Measurements from ENCODE around the gene CD6. TPM values are rescaled to one million over a fixed set of nuclear protein-coding genes. Genes with fewer than 3 reads are reported as not detected.

The CD6 gene
- total and polyA plus RNA-seq, 2 experiments from 2014 or later = 0.03 TPM; not detected in 1

DNA sequence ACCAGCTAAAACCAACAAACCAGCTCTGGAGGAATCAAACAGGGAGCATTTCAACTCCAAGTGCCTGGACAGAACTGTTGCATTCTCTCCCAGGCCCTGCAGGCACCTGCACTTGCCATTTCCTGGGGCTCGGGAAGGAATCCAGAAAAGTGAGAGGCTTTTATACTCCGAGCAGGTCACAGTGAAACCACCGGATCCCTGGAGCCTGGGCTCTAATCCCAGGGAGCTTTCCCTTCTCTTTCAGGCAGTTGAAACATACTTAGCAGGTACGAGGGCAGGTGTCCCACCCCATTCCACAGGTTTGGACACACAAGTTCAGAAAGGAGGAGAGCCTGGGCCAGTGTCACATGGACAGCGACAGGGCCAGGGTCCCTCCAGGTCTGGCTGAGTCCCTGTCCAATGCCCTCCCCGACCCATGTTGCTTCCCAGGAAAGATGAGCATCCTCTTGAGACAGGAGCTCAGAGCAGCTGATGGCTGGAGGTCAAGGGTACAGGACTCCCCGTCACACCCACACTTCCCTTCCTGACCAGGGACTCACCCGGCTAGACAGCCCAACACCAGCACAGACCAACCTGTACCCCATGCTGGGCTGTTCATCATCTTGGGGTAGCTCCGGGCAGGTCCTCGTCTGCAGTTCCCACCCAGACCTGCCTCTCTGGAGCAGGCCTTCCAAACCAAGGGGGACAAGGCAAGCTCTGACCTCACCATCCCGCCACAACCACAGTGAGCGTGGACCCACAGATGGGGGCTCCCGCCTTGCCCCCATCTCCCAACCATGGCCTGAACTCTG lies 80.9 kb downstream of the CD6 start:
- Histone ChIP-seq H4K20me1 (ENCODE audit: insufficient read depth, poor library complexity, severe bottlenecking) (no peaks in the 10 kb centered on the region), H3K9me2 (replicated peaks; ENCODE audit: insufficient read depth) (no peaks in the 10 kb centered on the region), H3K27ac (no peak overlapping the region), H3K36me3 (replicated peaks; ENCODE audit: insufficient read depth, low read depth) (no peaks in the 10 kb centered on the region), H3K4me1 (ENCODE audit: insufficient read depth) (no peaks in the 10 kb centered on the region), H3K9me3 (ENCODE audit: low read depth) (no peaks in the 10 kb centered on the region), H3K79me2 (no peaks in the 10 kb centered on the region), H3K4me2 (no peak overlapping the region), H3K4me3 (no peak overlapping the region), H3K27me3 (no peaks in the 10 kb centered on the region), H2AFZ (no peak overlapping the region)
- WGBS (ENCODE audit: low lambda C conversion rate, missing lambda C conversion rate) = 88% methylated on average over 13 of the region's 13 CpGs
- TF ChIP-seq, protein P1, sequence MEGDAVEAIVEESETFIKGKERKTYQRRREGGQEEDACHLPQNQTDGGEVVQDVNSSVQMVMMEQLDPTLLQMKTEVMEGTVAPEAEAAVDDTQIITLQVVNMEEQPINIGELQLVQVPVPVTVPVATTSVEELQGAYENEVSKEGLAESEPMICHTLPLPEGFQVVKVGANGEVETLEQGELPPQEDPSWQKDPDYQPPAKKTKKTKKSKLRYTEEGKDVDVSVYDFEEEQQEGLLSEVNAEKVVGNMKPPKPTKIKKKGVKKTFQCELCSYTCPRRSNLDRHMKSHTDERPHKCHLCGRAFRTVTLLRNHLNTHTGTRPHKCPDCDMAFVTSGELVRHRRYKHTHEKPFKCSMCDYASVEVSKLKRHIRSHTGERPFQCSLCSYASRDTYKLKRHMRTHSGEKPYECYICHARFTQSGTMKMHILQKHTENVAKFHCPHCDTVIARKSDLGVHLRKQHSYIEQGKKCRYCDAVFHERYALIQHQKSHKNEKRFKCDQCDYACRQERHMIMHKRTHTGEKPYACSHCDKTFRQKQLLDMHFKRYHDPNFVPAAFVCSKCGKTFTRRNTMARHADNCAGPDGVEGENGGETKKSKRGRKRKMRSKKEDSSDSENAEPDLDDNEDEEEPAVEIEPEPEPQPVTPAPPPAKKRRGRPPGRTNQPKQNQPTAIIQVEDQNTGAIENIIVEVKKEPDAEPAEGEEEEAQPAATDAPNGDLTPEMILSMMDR (IDR thresholded peaks at IDR 0.05; ENCODE audit: poor library complexity) = no peak
- no peak for TF ChIP-seq EZH2 (IDR thresholded peaks at IDR 0.05; ENCODE audit: borderline replicate concordance)
- no peak for TF ChIP-seq EZH2phosphoT487 (IDR thresholded peaks at IDR 0.05; ENCODE audit: low read depth, severe bottlenecking, unreplicated experiment)
- no peak for DNase-seq (ENCODE audit: low spot score)

DNA sequence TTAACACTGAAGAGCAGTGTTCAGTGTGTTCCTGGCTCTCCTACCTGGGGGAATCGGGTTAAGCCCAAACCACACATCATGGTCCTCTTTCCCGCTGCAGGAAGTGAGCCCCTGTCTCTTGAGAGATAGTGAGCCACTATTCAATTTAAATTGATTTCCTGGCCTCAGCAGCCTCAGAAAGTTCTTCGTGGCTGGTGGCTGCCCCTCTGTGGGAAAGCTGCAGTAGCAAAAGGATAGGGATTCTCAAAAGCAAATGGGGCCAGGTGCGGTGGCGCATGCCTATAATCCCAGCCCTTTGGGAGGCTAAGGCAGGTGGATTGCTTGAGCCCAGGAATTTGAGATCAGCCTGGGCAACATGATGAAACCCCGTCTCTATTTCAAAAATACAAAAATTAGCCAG lies 81.7 kb downstream of the CD6 start:
- 92% methylated on average over 6 of the region's 6 CpGs for WGBS (ENCODE audit: low lambda C conversion rate, missing lambda C conversion rate)
- TF ChIP-seq, protein P1 (IDR thresholded peaks at IDR 0.05; ENCODE audit: poor library complexity) = no peak
- no peak for TF ChIP-seq EZH2 (IDR thresholded peaks at IDR 0.05; ENCODE audit: borderline replicate concordance)
- no peak for TF ChIP-seq EZH2phosphoT487 (IDR thresholded peaks at IDR 0.05; ENCODE audit: low read depth, severe bottlenecking, unreplicated experiment)
- no peaks in the 10 kb centered on the region for H3K9me2 ChIP-seq (replicated peaks; ENCODE audit: insufficient read depth)
- H3K4me2 ChIP-seq = no peak overlapping the region
- H3K4me1 ChIP-seq (ENCODE audit: insufficient read depth) = no peaks in the 10 kb centered on the region
- no peak overlapping the region for H2AFZ ChIP-seq
- H3K4me3 ChIP-seq = no peak overlapping the region
- DNase-seq (ENCODE audit: low spot score) = no peak
- no peaks in the 10 kb centered on the region for H3K36me3 ChIP-seq (replicated peaks; ENCODE audit: insufficient read depth, low read depth)
- no peaks in the 10 kb centered on the region for H3K27me3 ChIP-seq
- H3K27ac ChIP-seq = no peak overlapping the region
- no peaks in the 10 kb centered on the region for H3K79me2 ChIP-seq
- H3K9me3 ChIP-seq (ENCODE audit: low read depth) = no peaks in the 10 kb centered on the region
- H4K20me1 ChIP-seq (ENCODE audit: insufficient read depth, poor library complexity, severe bottlenecking) = no peaks in the 10 kb centered on the region

DNA sequence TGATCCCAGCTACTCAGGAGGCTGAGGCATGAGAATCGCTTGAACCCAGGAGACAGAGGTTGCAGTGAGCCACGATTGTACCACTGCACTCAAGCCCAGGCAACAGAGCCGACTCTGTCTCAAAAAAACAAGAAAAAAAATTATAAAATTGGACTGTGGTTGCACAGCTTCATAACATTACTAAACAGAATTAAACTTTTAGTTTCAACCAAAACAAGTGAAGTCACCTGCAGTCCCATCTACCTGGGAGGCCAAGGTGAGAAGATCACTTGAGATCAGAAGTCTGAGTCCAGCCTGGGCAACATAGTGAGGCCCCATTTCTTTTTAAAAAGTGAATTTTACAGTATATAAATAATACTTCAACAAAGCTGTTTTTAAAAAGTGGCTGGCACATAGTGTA lies 83.0 kb downstream of the CD6 start:
- Histone ChIP-seq H4K20me1 (ENCODE audit: insufficient read depth, poor library complexity, severe bottlenecking) (no peaks in the 10 kb centered on the region), H3K9me3 (ENCODE audit: low read depth) (no peaks in the 10 kb centered on the region), H3K36me3 (replicated peaks; ENCODE audit: insufficient read depth, low read depth) (no peaks in the 10 kb centered on the region), H3K9me2 (replicated peaks; ENCODE audit: insufficient read depth) (no peaks in the 10 kb centered on the region), H3K79me2 (no peaks in the 10 kb centered on the region), H2AFZ (no peak overlapping the region), H3K4me3 (no peak overlapping the region), H3K4me1 (ENCODE audit: insufficient read depth) (no peaks in the 10 kb centered on the region), H3K27ac (no peak overlapping the region), H3K27me3 (no peaks in the 10 kb centered on the region), H3K4me2 (no peak overlapping the region)
- TF ChIP-seq EZH2 (IDR thresholded peaks at IDR 0.05; ENCODE audit: borderline replicate concordance) (no peak), EZH2phosphoT487 (IDR thresholded peaks at IDR 0.05; ENCODE audit: low read depth, severe bottlenecking, unreplicated experiment) (no peak)
- TF ChIP-seq, protein P1 (IDR thresholded peaks at IDR 0.05; ENCODE audit: poor library complexity) = no peak
- DNase-seq (ENCODE audit: low spot score) = no peak
- 96% methylated on average over 3 of the region's 3 CpGs for WGBS (ENCODE audit: low lambda C conversion rate, missing lambda C conversion rate)
